GM21619 (cell line): ENCODE results near the gene RAB3GAP1.

ENCODE experiments used
- ATAC-seq: cut with Tn5 transposase; IDR thresholded peaks from one replicate; pipeline ENCODE4 v1.9.1; 2021; ENCODE audit not compliant: unreplicated experiment

Gene RAB3GAP1

GRCh38 chr2:135208016-135208415 is 155.9 kb downstream of the RAB3GAP1 start:
- no peak for ATAC-seq

GRCh38 chr2:135212757-135213156 is 160.7 kb downstream of the RAB3GAP1 start:
- ATAC-seq, result no peak

- ATAC-seq, result no peak
These were observed 166.3 kb downstream of the RAB3GAP1 start for GRCh38 chr2:135218426-135218825.

- ATAC-seq, result no peak
These were observed 167.1 kb downstream of the RAB3GAP1 start for GRCh38 chr2:135219226-135219625.
